Breast epithelium (tissue), 3 donors: Measurements from ENCODE around the gene CACHD1.

ENCODE experiments used
- POLR2A ChIP-seq: fragments of 450-650 bp; IDR thresholded peaks from one replicate; pipeline ENCODE4 v1.6.1; 2016; ENCODE audit warnings: antibody characterized with exemption, mild to moderate bottlenecking, moderate library complexity
- POLR2AphosphoS5 ChIP-seq, 3 donors: sonication (generic); formaldehyde crosslinking; IDR thresholded peaks; one replicate each; pipeline ENCODE4 v1.6.1; 2017; ENCODE audit warnings: antibody characterized with exemption in 3 of 3
- TF ChIP-seq, protein P1 (sequence below), 3 donors: fragments of 450-650 bp; IDR thresholded peaks; one replicate each; pipeline ENCODE4 v1.5.1; 2016 to 2017; ENCODE audit warnings: antibody characterized with exemption in 3 of 3, mild to moderate bottlenecking in 3 of 3, moderate library complexity in 3 of 3

GRCh38 chr1:64539289-64539688 is 69.4 kb downstream of the CACHD1 start:
- TF ChIP-seq, protein P1, sequence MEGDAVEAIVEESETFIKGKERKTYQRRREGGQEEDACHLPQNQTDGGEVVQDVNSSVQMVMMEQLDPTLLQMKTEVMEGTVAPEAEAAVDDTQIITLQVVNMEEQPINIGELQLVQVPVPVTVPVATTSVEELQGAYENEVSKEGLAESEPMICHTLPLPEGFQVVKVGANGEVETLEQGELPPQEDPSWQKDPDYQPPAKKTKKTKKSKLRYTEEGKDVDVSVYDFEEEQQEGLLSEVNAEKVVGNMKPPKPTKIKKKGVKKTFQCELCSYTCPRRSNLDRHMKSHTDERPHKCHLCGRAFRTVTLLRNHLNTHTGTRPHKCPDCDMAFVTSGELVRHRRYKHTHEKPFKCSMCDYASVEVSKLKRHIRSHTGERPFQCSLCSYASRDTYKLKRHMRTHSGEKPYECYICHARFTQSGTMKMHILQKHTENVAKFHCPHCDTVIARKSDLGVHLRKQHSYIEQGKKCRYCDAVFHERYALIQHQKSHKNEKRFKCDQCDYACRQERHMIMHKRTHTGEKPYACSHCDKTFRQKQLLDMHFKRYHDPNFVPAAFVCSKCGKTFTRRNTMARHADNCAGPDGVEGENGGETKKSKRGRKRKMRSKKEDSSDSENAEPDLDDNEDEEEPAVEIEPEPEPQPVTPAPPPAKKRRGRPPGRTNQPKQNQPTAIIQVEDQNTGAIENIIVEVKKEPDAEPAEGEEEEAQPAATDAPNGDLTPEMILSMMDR (IDR thresholded peaks at IDR 0.05): no peak
- TF ChIP-seq POLR2A (no peak), POLR2AphosphoS5 (IDR thresholded peaks at IDR 0.05) (no peak)
